ENCODE data around the gene APOO. TPM values are rescaled to one million over a fixed set of nuclear protein-coding genes. Genes with fewer than 3 reads are reported as not detected.
A peak's percentile ranks its signal among the peaks of the same experiment; 100 is the strongest.

APOO gene
- polyA plus RNA-seq, 4 donors: 12.5 to 30.2 (median 22.1) TPM

GRCh38 chrX:23854122-23854521 is 53.6 kb downstream of the APOO start:
- Histone ChIP-seq H3K9me3 (ENCODE audit: control insufficient read depth in 2 of 2, insufficient read depth in 1 of 2, low read depth in 1 of 2, low read length in 1 of 2) (no peaks in the 10 kb centered on the region), H3K36me3 (ENCODE audit: control insufficient read depth in 3 of 3, insufficient read depth in 2 of 3, low read depth in 1 of 3, low read length in 3 of 3) (peaks cover 0 to 9% (median 0%) of the 10 kb centered on the region in 3 donors), H3K27me3 (ENCODE audit: control insufficient read depth in 3 of 3, insufficient read depth in 3 of 3, low read length in 3 of 3) (no peaks in the 10 kb centered on the region), H3K4me1 (ENCODE audit: control insufficient read depth in 3 of 3, insufficient read depth in 2 of 3, low read depth in 1 of 3, low read length in 2 of 3) (no peaks in the 10 kb centered on the region), H3K27ac (ENCODE audit: low read depth in 1 of 3, low read length in 2 of 3) (no peak overlapping the region), H3K4me3 (ENCODE audit: low read depth in 1 of 3, low read length in 3 of 3) (no peak overlapping the region)
- DNase-seq (no peak), FAIRE-seq (no peak)
- 78 to 91% (median 83%) methylated on average over 4 of the region's 4 CpGs for WGBS, 3 donors

GRCh38 chrX:23851544-23851943 is 56.2 kb downstream of the APOO start:
- Histone ChIP-seq H3K4me1 (ENCODE audit: control insufficient read depth in 3 of 3, insufficient read depth in 2 of 3, low read depth in 1 of 3, low read length in 2 of 3) (no peaks in the 10 kb centered on the region), H3K36me3 (ENCODE audit: control insufficient read depth in 3 of 3, insufficient read depth in 2 of 3, low read depth in 1 of 3, low read length in 3 of 3) (peaks cover 0 to 2% (median 0%) of the 10 kb centered on the region in 3 donors), H3K27ac (ENCODE audit: low read depth in 1 of 3, low read length in 2 of 3) (no peak overlapping the region), H3K27me3 (ENCODE audit: control insufficient read depth in 3 of 3, insufficient read depth in 3 of 3, low read length in 3 of 3) (no peaks in the 10 kb centered on the region), H3K9me3 (ENCODE audit: control insufficient read depth in 2 of 2, insufficient read depth in 1 of 2, low read depth in 1 of 2, low read length in 1 of 2) (no peaks in the 10 kb centered on the region), H3K4me3 (ENCODE audit: low read depth in 1 of 3, low read length in 3 of 3) (no peak overlapping the region)
- 87 to 100% (median 91%) methylated on average over 2 of the region's 2 CpGs for WGBS, 3 donors
- DNase-seq (no peak), FAIRE-seq (no peak)

GRCh38 chrX:23849241-23849640 is 58.5 kb downstream of the APOO start:
- no peak for DNase-seq
- 76 to 96% (median 88%) methylated on average over 4 to 5 of the region's 5 CpGs for WGBS, 3 donors
- H3K9me3 ChIP-seq (ENCODE audit: control insufficient read depth in 2 of 2, insufficient read depth in 1 of 2, low read depth in 1 of 2, low read length in 1 of 2): no peaks in the 10 kb centered on the region
- no peak overlapping the region for H3K4me3 ChIP-seq (ENCODE audit: low read depth in 1 of 3, low read length in 3 of 3)
- no peaks in the 10 kb centered on the region for H3K27me3 ChIP-seq (ENCODE audit: control insufficient read depth in 3 of 3, insufficient read depth in 3 of 3, low read length in 3 of 3)
- H3K27ac ChIP-seq (ENCODE audit: low read depth in 1 of 3, low read length in 2 of 3): no peak overlapping the region
- peaks cover 0 to 2% (median 0%) of the 10 kb centered on the region in 3 donors for H3K36me3 ChIP-seq (ENCODE audit: control insufficient read depth in 3 of 3, insufficient read depth in 2 of 3, low read depth in 1 of 3, low read length in 3 of 3)
- peaks cover 0 to under 1% (median 0%) of the 10 kb centered on the region in 3 donors for H3K4me1 ChIP-seq (ENCODE audit: control insufficient read depth in 3 of 3, insufficient read depth in 2 of 3, low read depth in 1 of 3, low read length in 2 of 3)
- no peak for FAIRE-seq

GRCh38 chrX:23845351-23845817 is 62.4 kb downstream of the APOO start:
- 8 to 38% (median 36%) methylated on average over 3 of the region's 3 CpGs for WGBS, 3 donors
- Histone ChIP-seq H3K4me1 (ENCODE audit: control insufficient read depth in 3 of 3, insufficient read depth in 2 of 3, low read depth in 1 of 3, low read length in 2 of 3) (peaks cover 0 to 17% (median 0%) of the 10 kb centered on the region in 3 donors), H3K36me3 (ENCODE audit: control insufficient read depth in 3 of 3, insufficient read depth in 2 of 3, low read depth in 1 of 3, low read length in 3 of 3) (peaks cover 0 to 3% (median 0%) of the 10 kb centered on the region in 3 donors), H3K27ac (ENCODE audit: low read depth in 1 of 3, low read length in 2 of 3) (peak overlapping the region; percentile 43 to 93 (median 65)), H3K9me3 (ENCODE audit: control insufficient read depth in 2 of 2, insufficient read depth in 1 of 2, low read depth in 1 of 2, low read length in 1 of 2) (no peaks in the 10 kb centered on the region), H3K4me3 (ENCODE audit: low read depth in 1 of 3, low read length in 3 of 3) (no peak overlapping the region), H3K27me3 (ENCODE audit: control insufficient read depth in 3 of 3, insufficient read depth in 3 of 3, low read length in 3 of 3) (no peaks in the 10 kb centered on the region)
- FAIRE-seq: no peak
- peak; percentile 67 to 70 for DNase-seq

- Histone ChIP-seq H3K27ac (ENCODE audit: low read depth in 1 of 3, low read length in 2 of 3) (peak overlapping the region; percentile 67 to 93 (median 81)), H3K4me1 (ENCODE audit: control insufficient read depth in 3 of 3, insufficient read depth in 2 of 3, low read depth in 1 of 3, low read length in 2 of 3) (peaks cover 0 to 17% (median 0%) of the 10 kb centered on the region in 3 donors), H3K4me3 (ENCODE audit: low read depth in 1 of 3, low read length in 3 of 3) (no peak overlapping the region), H3K36me3 (ENCODE audit: control insufficient read depth in 3 of 3, insufficient read depth in 2 of 3, low read depth in 1 of 3, low read length in 3 of 3) (peaks cover 0 to 3% (median 0%) of the 10 kb centered on the region in 3 donors), H3K27me3 (ENCODE audit: control insufficient read depth in 3 of 3, insufficient read depth in 3 of 3, low read length in 3 of 3) (no peaks in the 10 kb centered on the region), H3K9me3 (ENCODE audit: control insufficient read depth in 2 of 2, insufficient read depth in 1 of 2, low read depth in 1 of 2, low read length in 1 of 2) (no peaks in the 10 kb centered on the region)
- DNase-seq: peak; percentile 81 to 82
- FAIRE-seq: no peak
- WGBS, 3 donors: 24 to 43% (median 39%) methylated on average over 7 of the region's 7 CpGs
These were observed 63.1 kb downstream of the APOO start for GRCh38 chrX:23844502-23845138.

- no peaks in the 10 kb centered on the region for H3K27me3 ChIP-seq (ENCODE audit: control insufficient read depth in 3 of 3, insufficient read depth in 3 of 3, low read length in 3 of 3)
- H3K4me1 ChIP-seq (ENCODE audit: control insufficient read depth in 3 of 3, insufficient read depth in 2 of 3, low read depth in 1 of 3, low read length in 2 of 3): peaks cover 0 to 17% (median 0%) of the 10 kb centered on the region in 3 donors
- no peak overlapping the region for H3K4me3 ChIP-seq (ENCODE audit: low read depth in 1 of 3, low read length in 3 of 3)
- peaks cover 0 to 3% (median 0%) of the 10 kb centered on the region in 3 donors for H3K36me3 ChIP-seq (ENCODE audit: control insufficient read depth in 3 of 3, insufficient read depth in 2 of 3, low read depth in 1 of 3, low read length in 3 of 3)
- FAIRE-seq (no peak), DNase-seq (no peak)
- H3K27ac ChIP-seq (ENCODE audit: low read depth in 1 of 3, low read length in 2 of 3): peak overlapping the region in 1 of 3 donors; percentile 18
- H3K9me3 ChIP-seq (ENCODE audit: control insufficient read depth in 2 of 2, insufficient read depth in 1 of 2, low read depth in 1 of 2, low read length in 1 of 2): no peaks in the 10 kb centered on the region
- WGBS, 3 donors: 83 to 94% (median 89%) methylated on average over 4 of the region's 4 CpGs
These were observed 65.8 kb downstream of the APOO start for GRCh38 chrX:23841847-23842522.

- Histone ChIP-seq H3K4me3 (ENCODE audit: low read depth in 1 of 3, low read length in 3 of 3) (no peak overlapping the region), H3K4me1 (ENCODE audit: control insufficient read depth in 3 of 3, insufficient read depth in 2 of 3, low read depth in 1 of 3, low read length in 2 of 3) (peaks cover 0 to 17% (median 0%) of the 10 kb centered on the region in 3 donors), H3K9me3 (ENCODE audit: control insufficient read depth in 2 of 2, insufficient read depth in 1 of 2, low read depth in 1 of 2, low read length in 1 of 2) (no peaks in the 10 kb centered on the region), H3K27ac (ENCODE audit: low read depth in 1 of 3, low read length in 2 of 3) (peak overlapping the region in 1 of 3 donors; percentile 26), H3K27me3 (ENCODE audit: control insufficient read depth in 3 of 3, insufficient read depth in 3 of 3, low read length in 3 of 3) (no peaks in the 10 kb centered on the region), H3K36me3 (ENCODE audit: control insufficient read depth in 3 of 3, insufficient read depth in 2 of 3, low read depth in 1 of 3, low read length in 3 of 3) (peaks cover 0 to 3% (median 0%) of the 10 kb centered on the region in 3 donors)
- 25 to 58% (median 47%) methylated on average over 3 of the region's 3 CpGs for WGBS, 3 donors
- FAIRE-seq: no peak
- peak in 1 of 2 donors; percentile 19 for DNase-seq
These were observed 67.1 kb downstream of the APOO start for GRCh38 chrX:23840674-23841073.

- Histone ChIP-seq H3K9me3 (ENCODE audit: control insufficient read depth in 2 of 2, insufficient read depth in 1 of 2, low read depth in 1 of 2, low read length in 1 of 2) (no peaks in the 10 kb centered on the region), H3K4me1 (ENCODE audit: control insufficient read depth in 3 of 3, insufficient read depth in 2 of 3, low read depth in 1 of 3, low read length in 2 of 3) (peaks cover 0 to 13% (median 0%) of the 10 kb centered on the region in 3 donors), H3K27ac (ENCODE audit: low read depth in 1 of 3, low read length in 2 of 3) (no peak overlapping the region), H3K4me3 (ENCODE audit: low read depth in 1 of 3, low read length in 3 of 3) (no peak overlapping the region), H3K36me3 (ENCODE audit: control insufficient read depth in 3 of 3, insufficient read depth in 2 of 3, low read depth in 1 of 3, low read length in 3 of 3) (peaks cover 0 to 3% (median 0%) of the 10 kb centered on the region in 3 donors), H3K27me3 (ENCODE audit: control insufficient read depth in 3 of 3, insufficient read depth in 3 of 3, low read length in 3 of 3) (no peaks in the 10 kb centered on the region)
- DNase-seq (no peak), FAIRE-seq (no peak)
- 75 to 83% (median 77%) methylated on average over 1 of the region's 1 CpG for WGBS, 3 donors
These were observed 68.8 kb downstream of the APOO start for GRCh38 chrX:23838953-23839352.

Data from small intestine (tissue), 7 donors.